Smooth muscle cell of the brain vasculature (primary cell): ENCODE results near the gene INPP4B.
A peak's percentile ranks its signal among the peaks of the same experiment; 100 is the strongest.
"Not testable (repeated sequence)": the region's sequence is repeated elsewhere in the genome, so short reads cannot be mapped to it uniquely, and the experiment has no call there.

Source experiments
- DNase-seq: peaks from one replicate; pipeline ENCODE4 v3.0.0-alpha.2; 2012; ENCODE audit warnings: low read depth, low spot score

The INPP4B gene

DNA sequence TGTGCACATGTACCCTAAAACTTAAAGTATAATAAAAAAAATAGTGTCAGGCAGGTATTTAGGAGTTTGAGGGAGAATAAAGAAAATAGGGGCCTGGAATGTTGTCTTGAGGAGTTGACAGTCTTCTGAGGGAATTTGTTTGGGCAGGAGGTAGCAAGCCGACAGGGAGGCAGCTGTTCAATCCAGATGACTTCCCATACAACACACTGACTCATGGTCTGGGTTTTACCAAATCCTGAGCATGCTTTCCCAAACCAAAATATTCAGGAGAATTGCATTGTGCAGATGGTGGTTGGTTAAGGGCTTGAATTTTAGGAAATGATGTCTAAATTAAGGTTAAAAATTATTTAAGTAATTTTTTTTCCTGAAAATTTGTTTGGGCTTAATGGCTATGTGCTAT is 430.0 kb downstream of the INPP4B start:
- DNase-seq = no peak

DNA sequence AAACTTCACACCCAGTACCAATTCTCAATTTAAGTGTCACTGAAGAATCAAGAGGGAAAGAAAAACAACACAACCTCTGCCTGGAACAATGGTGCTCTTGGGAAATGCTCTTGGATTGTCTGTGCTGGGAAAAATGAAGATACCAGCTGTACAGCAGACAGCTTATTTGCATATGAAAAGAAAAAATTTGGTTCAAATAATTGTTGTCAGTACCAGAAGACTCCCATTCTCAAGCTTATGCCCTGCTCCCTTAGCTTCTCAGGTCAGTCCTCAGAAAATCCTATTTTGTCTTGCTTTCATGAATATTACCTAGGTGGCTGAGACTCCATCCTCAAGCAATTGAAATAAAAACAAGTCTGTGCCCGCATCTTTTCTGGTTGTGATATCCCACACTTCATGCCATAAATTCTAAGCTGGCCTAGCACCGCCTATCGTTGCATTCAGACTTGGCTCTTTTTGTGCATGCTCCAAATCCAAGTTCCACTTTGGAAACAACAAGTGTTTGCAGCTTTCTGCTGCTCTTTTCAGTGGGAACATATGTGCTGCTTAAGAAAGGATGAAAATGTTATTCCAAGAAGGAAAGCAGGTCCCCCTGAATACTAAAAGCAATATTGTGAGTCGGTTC is 431.6 kb downstream of the INPP4B start:
- no peak for DNase-seq

DNA sequence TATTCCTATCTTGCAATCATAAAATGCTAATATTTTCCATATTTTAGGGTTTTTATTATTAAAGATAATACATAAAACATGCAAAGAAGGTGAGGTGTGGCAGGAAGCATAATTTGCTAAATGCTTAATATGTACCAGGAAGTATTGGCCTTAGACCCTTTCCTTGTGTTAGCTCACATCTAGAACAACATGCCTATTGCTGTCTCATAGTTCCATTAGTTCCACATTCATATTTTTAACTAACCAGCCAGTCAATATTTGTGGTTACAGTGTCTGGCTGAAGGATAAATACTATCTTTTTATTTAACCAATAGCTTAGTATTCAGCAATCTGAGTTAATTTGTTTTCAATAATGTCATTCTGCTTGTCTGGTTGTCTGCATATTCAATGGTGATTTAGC is 432.6 kb downstream of the INPP4B start:
- no peak for DNase-seq

DNA sequence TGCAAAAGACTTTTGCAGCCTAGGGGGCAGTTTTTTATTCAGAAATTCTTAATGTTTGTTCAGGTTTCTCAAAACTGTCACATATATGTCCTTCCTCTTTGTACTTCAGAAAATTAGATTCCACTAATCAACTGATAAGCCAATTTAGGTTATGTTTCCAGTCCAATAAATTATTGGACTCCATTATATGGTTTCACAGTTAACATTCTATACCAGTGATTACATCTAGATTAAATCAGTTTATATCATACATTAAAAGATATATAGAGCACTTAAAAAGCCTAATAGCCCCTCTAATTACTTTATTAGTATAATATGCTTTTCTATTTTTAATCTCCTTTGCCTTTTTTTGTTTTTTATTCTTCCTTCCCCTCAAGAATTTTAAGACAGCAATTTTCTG is 434.1 kb downstream of the INPP4B start:
- DNase-seq = no peak

DNA sequence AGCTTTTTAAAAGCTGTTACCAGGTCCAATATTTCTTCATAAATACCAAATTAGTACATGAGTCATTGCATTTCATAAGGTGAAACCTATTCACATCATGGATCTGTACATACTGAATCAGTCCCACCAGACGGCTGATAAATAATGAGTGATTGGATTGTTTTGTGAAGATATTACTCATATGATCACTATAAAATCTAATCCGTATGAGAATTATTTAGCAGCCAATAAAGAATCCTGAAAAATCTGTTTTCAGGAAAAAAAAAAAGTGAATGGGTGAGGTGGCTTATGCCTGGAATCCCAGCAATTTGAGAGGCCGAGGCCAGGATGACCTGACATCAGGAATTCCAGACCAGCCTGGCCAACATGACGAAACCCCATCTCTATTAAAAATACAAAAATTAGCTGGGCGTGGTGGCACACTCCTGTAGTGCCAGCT is 438.1 kb downstream of the INPP4B start:
- DNase-seq = no peak

DNA sequence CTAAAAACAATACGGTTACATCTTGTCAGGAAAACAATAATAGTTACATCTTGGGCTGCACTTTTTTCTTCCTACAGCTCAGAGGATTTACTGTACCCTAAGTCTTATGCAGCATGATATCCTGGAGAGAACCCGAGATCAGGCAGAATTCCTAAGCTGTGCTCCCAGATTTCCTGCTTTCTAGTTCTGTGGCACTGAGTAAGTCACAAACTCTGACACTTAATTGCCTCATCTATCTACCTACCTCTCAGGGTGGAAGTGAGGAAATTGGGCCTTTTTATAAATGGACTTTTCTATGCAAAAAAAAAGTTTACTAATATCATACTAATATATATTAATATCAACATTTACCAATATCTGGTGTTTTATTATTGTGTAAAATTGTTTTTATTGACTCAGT is 438.5 kb downstream of the INPP4B start:
- DNase-seq = no peak

DNA sequence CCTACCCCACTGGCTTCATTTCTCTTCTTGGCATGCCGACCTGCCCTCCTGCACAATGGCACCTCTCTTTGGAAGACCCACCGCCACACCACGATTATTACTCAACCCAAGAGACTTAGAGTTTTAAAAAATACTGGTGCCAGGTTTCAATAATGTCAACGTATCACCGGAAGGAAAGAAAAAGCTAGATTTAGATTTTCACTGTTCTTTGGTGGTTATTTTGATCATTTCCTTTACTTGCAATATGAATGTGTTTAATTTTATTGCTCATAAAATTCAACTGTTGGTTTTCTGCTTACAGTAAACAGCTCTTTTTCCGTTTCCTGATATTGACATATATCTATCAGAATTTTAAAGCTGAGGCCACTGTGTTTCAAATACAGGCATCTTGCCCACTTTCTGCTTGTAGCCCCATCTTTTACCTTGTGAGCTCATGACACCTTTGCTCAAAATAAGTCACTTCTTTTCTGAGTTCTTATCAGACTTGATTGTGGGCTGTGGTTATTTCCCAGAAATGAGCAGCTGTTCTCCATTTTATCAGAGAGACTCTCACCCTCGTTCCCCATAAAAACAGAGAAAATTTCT is 439.1 kb downstream of the INPP4B start:
- DNase-seq = no peak

DNA sequence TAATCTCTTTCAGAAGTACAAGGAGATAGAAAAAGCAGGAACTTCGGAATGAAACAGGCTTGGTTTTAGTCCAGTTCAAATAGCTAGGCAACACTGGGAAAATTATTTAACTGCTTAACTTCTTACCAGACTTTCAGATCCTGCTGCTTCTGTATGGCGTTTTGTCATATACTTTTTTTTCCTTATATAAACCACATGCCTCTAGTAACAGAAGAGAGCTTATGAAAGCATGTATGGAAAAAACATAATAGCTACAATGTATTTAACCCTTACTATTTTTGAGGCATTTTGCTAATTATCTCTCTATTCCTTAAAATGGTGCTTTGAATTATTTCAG is 439.6 kb downstream of the INPP4B start:
- DNase-seq = no peak

DNA sequence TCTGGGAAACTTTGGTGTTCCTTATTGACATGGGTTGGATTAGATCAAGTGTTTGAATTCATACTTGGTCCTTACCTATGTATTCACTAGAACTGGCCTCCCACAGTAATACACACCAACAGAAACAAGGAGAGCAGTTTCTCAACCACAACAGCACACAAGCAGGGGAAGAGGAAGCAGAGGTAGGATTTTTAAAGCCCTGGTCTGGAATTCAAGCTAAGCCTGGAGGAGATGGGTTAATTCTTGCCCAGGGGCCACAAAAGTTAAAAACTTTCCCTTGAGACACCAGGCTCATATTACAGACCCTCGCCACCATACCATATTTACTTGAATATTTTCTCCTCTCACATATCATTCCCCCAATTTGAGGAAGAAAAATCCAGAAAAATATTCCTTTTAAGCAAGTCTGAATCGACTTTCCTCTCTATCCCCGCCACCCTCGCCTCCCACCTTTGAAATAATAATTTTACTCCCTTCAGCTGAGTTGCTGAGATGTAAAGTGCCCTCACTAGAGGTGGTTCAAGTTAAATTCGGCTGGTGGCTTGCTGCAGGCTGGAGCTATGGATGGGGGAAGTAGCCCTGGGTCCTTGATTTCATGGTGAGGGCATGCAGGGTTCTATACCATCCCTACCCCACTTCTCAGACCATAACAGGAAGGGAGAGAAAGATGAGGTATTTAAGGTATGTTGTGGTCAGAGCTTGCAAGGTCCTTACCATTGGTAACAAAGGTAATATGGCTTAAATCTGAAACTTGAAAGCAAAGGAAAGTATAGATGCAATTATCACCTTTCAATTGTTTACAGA is 440.2 kb downstream of the INPP4B start:
- no peak for DNase-seq

DNA sequence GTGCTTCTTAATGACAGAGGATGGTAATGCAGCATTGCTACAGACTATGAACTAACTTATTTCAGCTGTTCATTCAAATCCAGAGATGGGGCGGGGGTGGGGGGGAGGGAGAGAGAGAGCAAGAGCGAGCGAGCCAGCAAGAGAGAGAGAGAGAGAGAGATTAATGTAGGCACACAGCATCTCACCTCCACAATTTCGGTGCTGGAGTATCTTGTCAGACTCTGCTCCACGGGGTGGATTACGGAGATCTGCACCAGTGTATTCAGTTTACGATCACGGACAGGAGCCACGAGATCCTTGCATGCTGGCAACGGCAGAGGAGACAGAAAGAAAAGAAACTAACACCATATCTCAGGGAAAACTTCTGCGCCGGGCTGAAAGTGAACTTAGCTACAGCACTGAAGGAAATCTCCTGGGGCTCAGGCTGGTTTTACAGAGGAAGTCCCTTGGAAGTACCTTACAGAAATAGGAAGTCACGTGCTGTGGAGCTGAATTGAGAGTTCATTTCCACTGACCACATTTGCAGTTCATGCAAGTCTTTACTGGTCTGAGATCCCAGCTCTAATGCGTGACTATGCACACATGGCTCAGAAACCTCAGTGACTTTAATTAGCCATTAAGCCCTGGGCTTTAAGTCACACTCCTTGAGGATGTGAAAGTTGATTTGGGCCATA is 440.9 kb downstream of the INPP4B start:
- peak; percentile 55 for DNase-seq

DNA sequence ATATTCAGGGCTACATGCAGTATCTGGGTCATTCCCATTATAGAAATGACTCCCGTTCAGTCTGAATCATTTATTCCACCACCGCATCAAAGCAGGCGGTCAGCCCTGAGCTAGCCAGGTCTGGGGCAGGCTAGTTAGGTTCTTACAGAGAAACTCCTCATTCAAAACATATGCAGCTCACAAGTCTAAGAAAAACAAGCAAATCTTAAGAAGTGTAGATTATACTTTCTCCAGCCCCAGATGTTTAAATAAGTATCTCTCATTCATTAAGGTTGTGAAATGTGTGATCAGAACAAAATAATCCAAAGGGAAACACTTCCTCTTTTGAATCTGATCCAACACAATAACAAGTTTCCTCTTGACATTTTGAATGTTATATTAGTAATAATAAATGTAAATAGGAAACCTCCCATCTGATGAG is 441.9 kb downstream of the INPP4B start:
- DNase-seq = no peak

DNA sequence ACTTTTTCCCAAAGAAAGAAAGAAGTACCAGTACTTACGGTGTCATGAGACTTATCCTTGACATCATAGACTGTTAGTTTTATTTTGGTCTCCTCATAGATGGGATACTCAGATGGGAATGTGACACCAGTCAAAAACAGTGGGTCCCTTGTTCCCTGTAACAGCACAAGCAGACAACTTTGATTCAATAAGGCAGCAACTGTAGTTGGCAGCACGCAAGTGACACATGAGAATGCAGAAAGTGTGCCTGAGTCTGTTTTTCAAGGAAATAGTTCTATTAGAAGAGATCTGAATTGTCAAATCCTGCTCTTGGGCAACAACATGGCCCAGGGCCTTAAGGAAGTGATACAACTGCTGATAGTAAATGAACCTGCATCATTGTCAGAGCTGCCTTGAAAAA is 443.2 kb downstream of the INPP4B start:
- DNase-seq = no peak

DNA sequence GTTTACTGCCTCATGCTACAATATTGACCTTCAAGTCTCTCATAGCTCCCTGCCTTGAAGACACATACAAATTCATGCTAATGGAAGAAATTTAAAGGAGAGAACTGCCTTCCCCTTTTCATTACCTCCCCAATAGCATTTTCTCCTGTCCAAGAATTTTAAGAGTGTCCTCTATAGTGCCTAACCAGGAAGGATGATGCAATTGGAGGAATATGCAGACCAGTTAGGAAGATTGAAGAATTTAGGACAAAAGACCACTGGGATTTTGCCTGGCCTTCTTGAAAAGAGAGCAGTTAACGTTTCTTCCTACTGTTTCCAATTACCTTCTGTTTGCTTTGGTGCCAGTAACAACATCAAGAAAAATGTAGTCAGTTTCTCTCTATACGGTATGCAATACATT is 443.9 kb downstream of the INPP4B start:
- DNase-seq = no peak

DNA sequence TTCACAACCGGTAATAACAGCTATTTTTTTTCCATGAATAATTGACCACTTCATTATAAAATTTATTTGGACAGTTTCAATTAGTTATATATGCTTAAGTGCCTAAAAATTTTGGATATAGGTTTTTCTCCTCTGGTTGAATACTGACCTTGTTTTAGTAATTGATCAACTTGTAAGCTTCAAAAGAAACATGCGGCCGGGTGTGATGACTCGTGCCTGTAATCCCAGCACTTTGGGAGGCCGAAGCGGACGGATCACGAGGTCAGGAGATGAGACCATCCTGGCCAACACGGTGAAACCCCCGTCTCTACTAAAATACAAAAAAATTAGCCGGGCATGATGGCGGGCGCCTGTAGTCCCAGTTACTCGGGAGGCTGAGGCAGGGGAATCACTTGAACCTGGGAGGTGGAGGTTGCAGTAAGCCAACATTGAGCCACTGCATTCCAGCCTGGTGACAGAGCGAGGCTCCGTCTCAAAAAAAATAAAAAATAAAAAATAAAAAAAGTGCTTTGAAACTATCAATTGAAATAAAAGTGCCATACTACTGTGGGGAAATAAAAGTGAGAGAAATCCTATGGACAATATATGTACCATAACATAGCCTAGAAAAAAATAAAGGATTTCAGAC is 448.6 kb downstream of the INPP4B start:
- not testable (repeated sequence) for DNase-seq

DNA sequence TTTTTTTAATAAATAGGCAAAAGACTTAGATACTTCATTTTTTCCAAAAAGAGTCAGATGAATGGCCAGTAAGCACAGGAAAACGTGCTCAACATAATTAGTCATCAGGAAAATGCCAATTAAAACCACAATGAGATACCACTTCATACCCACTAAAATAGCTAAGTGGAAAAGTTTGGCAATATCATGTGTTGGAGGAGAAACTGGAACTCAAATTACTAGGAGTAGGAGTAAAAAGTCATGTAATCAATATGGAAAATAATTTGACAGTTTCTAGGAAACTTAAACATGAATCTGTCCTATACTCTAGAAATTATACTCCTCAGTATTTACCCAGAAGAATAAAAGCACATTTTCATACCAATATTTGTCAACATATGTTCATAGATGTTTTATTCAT is 449.8 kb downstream of the INPP4B start:
- no peak for DNase-seq

DNA sequence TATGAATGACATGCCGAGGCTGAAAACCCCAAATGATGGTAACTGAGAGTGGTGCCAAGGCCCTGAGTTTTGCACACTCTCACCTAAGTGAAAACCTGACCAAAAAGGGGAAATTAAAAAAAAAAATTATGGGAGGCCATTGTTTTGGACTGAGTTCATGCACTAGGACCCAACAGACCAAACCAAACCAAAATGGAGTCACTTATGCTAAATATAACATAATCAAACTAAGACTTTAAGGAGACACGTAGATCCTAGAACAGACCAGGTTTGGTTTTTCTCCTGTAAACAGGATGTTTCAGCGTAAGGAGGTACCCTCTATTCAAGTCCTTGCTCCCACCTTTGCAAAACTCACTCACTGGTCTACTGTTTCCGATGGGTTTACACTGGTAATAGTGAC is 453.0 kb downstream of the INPP4B start:
- DNase-seq = no peak

DNA sequence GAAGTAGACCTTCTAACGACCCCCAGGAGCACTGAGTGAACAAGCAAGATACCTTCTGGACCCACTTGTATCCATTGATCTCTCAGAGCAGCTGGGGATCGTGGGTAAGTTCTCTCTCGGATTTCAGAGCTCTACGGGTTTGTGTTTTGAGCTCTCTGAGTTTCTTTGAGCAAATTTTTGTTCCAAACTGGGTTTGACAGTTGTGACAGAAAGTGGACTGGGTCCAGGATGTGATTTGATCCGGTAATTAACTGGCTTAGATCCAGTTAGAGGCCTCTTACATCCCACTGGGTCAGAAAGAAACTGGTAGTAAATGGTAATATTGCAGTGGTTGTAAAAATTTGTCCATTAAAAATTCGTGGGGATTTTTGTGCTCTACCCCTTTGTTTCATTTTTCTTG is 459.2 kb downstream of the INPP4B start:
- no peak for DNase-seq

DNA sequence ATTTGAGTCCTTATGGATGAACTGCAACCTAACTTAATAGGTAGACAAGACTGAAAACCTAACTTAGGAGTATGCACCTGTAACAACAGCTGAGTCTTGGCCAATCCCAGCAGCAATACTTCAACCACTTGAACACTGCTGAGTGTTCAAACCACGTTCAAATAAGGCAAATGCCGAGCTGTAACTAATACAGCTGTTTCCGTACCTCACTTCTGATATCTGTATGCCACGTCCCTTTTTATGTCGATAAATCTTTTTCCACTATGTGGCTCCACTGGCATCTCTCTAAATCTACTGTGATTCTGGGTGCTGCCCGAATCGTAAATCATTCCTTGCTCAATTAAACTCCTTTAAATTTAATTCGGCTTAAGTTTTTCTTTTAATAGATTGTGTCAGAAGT is 459.7 kb downstream of the INPP4B start:
- DNase-seq = no peak

DNA sequence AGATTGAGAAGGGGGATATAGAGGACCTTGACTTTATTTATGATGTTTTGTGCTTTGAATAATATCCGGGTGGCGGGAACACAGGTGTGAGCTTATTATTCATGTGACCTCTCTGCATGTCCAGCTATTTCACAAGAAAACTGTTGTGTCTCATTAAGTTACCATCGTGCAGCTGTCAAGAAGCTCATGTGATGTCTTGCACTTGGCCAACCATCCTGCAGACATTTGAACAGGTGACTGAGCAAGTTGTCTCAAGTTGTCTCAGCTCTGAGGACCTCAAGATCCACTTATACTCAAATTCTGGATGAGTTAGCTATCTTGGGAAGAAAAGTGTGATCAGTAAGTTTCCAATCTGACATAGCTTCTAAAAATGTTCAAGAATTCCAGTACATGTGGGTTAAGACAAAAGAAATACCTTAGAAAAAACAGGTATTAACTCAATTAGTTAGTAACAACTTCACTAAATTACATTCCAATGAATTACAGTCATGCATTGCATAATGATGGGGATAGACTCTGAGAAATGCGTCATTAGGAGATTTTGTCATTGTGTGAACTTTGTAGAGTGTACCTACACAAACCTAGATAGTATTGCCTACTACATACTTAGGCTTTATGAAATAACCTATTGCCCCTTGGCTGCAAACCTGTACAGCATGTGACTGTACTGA is 462.2 kb downstream of the INPP4B start:
- DNase-seq = no peak

DNA sequence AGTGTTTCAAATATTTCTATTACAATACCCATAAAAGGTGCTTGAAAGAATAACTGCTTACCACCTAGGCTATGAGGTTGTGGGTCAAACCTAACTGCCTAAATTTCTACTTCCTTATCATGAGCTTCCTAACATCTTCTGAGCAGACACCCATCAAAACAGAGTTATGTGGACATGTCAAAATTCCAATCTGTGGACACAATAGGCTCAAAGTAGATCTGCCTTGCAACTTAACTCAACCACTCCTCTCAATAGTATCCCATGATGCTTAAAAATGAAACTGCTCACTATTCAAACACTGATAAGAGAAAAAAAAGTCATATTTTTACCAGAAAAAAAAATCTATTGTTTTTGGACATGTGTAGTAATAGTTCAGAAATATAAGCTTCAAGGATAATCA is 462.7 kb downstream of the INPP4B start:
- no peak for DNase-seq

DNA sequence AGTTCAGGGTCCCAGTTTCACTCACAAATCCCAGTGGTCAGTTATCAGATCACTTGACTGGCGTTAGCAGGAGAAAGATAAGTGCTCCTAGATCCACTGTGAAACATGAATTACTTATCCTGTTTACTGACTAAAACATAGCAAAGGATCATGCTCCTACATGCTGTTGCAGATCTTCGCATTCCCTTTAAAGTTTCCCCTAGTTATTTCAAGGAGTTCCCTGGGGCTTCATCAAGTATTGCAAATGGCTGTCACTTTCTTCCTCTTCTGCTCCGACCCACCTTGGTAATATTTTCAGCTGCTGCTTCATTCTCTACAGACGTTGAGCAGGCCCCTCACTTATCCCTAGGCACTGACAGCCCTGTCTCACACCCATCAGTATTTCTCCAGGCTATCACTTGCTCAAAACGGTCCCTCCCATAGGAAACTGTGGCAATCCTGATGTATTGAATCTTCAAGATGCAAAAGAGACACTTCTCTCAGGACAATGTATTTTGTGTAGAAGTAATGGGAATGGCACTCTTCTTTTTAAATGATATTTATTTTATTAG is 466.0 kb downstream of the INPP4B start:
- DNase-seq = no peak
